HG02884 (cell line): ENCODE results near the gene CMTR1.
A peak's percentile ranks its signal among the peaks of the same experiment; 100 is the strongest.
"Not testable (repeated sequence)": the region's sequence is repeated elsewhere in the genome, so short reads cannot be mapped to it uniquely, and the experiment has no call there.

Source experiments
- ATAC-seq: cut with Tn5 transposase; IDR thresholded peaks from one replicate; pipeline ENCODE4 v1.9.1; 2021; ENCODE audit warnings: mild to moderate bottlenecking, moderate library complexity; ENCODE audit not compliant: unreplicated experiment

The CMTR1 gene

GRCh38 chr6:37432916-37433656, at the start of gene CMTR1:
TSS of gene CMTR1 (plus strand) at chr6:37433221. CDS start at chr6:37435630, 2,409 bp downstream.
- peak; percentile 77 for ATAC-seq

DNA sequence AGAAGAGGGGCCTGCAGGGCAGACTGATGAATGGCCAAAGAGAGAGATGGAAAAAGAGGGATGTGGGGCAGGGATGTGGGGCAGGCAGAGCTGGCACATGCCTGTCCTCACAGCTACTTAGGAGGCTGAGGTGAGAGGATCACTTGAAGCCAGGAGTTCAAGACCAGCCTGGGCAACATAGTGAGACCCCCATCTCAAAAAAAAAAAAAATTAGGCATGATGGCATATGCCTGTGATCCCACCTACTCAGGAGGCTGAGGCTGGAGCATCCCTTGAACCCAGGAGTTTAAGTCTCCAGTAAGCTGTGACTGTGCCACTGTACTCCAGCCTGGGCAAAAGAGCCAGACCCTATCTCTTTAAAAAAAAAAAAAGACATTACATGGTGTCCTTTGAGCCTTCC, 44.4 kb upstream of the CMTR1 start:
- ATAC-seq = no peak

DNA sequence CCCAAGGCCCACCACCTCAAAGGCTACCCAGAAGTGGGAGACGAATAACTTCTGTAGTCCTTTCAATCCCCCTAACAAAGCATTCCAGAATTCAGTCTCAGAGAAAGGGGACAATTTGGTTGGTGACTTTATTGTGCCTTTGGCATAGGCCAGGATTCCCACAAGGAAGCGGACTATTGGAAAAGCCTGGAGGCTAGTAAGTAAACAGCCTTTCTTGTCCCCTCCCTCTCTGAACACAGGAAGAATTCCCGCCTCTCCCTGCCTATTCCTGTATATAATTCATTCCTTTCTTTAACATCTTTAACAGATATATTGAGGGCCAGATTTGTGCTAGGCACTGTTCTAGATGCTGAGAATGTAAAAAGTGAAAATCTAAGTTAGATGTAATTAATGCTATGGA, 43.2 kb upstream of the CMTR1 start:
- no peak for ATAC-seq

- no peak for ATAC-seq
Observed at GRCh38 chr6:37391120-37391519, 41.9 kb upstream of the CMTR1 start.

GRCh38 chr6:37392821-37393220, 40.2 kb upstream of the CMTR1 start:
- ATAC-seq = no peak

- no peak for ATAC-seq
Observed at GRCh38 chr6:37393381-37393929, 39.6 kb upstream of the CMTR1 start.

- no peak for ATAC-seq
Observed at GRCh38 chr6:37396571-37397180, 36.3 kb upstream of the CMTR1 start.

- ATAC-seq = no peak
Observed at GRCh38 chr6:37399131-37399530, 33.9 kb upstream of the CMTR1 start.

GRCh38 chr6:37399795-37400490, 33.1 kb upstream of the CMTR1 start:
- no peak for ATAC-seq

- ATAC-seq = not testable (repeated sequence)
Observed at GRCh38 chr6:37401658-37402057, 31.4 kb upstream of the CMTR1 start.

DNA sequence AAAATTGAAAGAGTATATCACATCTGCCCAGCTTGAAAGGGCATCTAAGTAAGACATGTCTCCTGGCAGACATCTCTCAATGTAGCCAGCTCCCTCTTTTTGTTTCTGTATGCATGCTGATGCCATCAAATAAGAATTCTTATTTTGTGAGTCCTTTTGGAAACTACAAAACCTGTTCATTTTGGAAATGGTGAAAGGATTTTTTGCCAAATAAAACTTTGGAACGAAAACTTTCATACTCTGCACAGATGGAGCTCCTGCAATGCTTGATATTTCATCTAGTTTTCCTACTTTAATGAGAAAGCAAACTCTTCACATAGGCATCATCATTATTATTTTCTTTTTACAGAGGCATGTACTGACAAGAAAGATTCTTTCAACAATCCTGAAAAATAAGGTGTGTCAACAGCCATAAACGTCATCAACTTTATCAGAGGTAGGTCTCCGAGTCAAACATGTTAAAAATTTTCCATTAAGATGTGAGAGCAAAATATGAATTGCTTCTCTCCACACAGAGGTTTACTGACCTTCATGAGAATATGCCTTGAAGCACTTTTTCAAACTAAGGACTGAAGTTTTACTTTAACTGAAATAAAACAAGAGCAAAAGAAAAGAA, 26.2 kb upstream of the CMTR1 start:
- ATAC-seq = no peak

DNA sequence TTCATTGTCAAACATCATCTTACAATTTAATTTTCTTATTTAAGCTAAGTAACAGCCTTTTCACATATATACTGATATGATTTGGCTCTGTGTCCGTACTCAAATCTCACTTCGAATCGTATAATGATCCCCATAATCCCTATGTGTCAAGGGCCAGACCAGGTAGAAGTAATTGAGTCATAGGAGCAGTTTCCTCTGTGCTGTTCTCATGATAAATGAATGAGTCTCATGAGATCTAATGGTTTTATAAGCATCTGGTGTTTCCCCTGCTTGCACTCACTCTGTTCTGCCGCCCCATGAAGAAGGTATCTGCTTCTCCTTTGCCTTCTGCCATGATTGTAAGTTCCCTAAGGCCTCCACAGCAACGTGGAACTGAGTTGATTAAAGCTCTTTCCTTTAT, 25.1 kb upstream of the CMTR1 start:
- no peak for ATAC-seq

DNA sequence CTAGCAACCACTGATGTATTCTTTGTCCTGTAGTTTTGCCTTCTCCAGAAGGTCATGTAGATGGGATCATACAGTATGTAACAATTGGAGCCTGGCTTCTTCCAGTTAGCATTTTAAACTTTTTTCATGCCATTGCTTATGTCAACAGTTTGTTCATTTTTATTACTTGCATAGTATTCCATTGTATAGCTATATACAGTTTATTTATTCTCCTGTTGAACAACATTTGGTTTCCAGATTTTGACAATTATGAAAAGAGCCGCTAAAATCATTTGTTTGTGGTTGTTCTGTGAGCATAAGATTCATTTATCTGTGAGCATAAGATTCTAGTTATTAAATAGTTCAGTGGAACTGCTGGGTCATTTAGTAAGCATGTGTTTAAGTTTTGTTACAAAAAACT, 23.5 kb upstream of the CMTR1 start:
- no peak for ATAC-seq

DNA sequence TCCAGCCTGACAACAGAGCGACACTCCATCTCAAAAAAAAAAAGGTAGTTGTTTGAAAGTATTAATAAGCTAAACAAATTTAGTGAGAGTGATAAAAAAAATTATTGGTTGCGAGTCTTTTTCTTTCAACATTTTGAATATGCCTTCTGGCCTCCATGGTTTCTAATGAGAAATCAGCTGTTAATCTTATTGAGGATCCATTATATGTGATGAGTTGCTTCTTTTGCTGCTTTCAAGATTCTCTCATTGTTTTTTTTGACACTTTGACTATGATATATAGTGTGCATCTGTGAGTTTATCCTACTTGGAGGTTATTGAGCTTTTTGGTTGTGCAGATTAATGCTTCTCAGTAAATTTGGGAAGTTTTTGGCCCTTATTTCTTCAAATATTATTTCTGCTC, 15.6 kb upstream of the CMTR1 start:
- no peak for ATAC-seq

DNA sequence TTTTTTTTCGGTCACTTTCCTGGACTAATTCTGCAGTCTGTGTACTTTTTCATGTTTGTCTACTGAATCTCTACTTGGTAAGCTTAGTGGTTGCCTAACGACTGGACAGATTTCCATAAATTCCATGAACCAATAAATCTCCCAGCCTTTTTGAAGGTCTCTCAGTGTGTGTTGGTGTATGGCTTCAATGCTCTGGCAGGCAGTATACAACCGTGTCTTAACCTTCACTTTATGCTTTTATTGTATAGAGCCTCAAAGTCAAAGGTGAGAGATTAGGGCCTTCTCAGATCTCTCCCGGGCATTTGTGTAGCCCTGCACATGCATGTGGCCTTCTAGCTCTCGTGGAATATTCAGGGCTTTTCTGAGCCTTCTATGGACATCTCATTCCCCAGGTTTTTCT, 14.3 kb upstream of the CMTR1 start:
- ATAC-seq = no peak

DNA sequence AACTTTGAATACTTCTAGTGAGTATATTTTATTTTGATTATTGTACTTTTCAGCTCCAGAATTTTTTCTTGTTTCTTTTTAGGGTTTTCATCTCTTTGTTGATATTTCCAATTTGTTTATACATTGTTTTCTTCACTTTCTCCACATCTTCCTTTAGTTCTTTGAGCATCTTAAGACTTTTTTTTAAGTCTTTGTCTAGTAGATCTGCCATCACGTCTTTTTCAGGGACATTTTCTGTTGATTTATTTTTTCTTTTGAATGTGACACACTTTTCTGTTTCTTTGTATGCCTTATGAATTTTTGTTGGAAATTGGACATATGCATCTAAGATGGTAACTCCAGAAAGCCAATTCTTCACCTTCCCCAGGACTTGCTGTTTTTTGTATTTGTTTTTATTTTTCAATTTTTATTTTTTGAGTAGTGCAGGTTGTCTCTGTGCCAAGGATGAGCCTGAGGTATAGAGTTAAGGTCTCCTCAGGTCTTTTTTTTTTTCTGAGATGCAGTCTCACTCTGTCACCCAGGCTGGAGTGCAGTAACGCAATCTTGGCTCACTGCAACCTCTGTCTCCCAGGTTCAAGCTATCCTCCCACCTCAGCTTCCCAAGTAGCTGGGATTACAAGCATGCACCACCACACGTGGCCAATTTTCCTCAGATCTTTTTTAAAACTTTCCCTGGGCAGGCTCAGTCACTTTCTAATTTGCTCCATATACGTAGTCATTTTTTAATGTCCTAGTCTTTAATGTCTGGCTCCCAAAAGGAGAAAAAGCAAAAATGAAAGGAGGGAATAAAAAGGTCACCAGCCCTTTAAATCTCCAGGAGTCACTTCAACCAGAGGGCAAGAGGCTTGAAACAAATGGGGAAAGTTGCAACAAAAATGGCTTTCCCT, 6.7 kb upstream of the CMTR1 start:
- ATAC-seq = no peak

GRCh38 chr6:37426945-37427510, 6.0 kb upstream of the CMTR1 start:
- no peak for ATAC-seq

GRCh38 chr6:37429352-37429750, 3.7 kb upstream of the CMTR1 start:
- no peak for ATAC-seq

- no peak for ATAC-seq
Observed at GRCh38 chr6:37432590-37432915, 468 bp upstream of the CMTR1 start.

GRCh38 chr6:37433657-37434271, 743 bp downstream of the CMTR1 start:
- peak; percentile 18 for ATAC-seq
